HCT116 (cell line): ENCODE measurements around the gene FCRLB.

Experiments
- POLR2A ChIP-seq: IDR thresholded peaks from 2 replicates; pipeline ENCODE4 v1.7.0; 2011; ENCODE audit warnings: borderline replicate concordance; ENCODE audit not compliant: insufficient read depth, insufficient read length; ENCODE audit errors: extremely low read depth
- POLR2AphosphoS5 ChIP-seq: IDR thresholded peaks from 2 replicates; pipeline ENCODE4 v1.6.1; 2011; ENCODE audit warnings: mild to moderate bottlenecking, low read depth, low read length, moderate library complexity
- RAD21 ChIP-seq: IDR thresholded peaks from 2 replicates; pipeline ENCODE4 v1.6.1; 2012; ENCODE audit warnings: low read depth, mild to moderate bottlenecking
- TF ChIP-seq, protein P1 (sequence below), 3 experiments: fragments of 200-600 bp in 1 of 3; sonication (generic) in 1 of 3; IDR thresholded peaks in 2 of 3; conservative IDR thresholded peaks in 1 of 3; 2 replicates each; pipeline ENCODE4 v1.5.1; 2012 to 2017; ENCODE audit warnings: low read depth in 2 of 3, low read length in 2 of 3, antibody characterized with exemption in 1 of 3, borderline replicate concordance in 1 of 3, control low read depth in 1 of 3, mild to moderate bottlenecking in 1 of 3, mixed read lengths in 1 of 3, mixed run types in 1 of 3, moderate library complexity in 1 of 3; ENCODE audit not compliant: insufficient read depth in 1 of 3
- TF ChIP-seq, protein P2 (sequence below): IDR thresholded peaks from 2 replicates; pipeline ENCODE4 v1.6.1; 2012; ENCODE audit warnings: low read depth

DNA sequence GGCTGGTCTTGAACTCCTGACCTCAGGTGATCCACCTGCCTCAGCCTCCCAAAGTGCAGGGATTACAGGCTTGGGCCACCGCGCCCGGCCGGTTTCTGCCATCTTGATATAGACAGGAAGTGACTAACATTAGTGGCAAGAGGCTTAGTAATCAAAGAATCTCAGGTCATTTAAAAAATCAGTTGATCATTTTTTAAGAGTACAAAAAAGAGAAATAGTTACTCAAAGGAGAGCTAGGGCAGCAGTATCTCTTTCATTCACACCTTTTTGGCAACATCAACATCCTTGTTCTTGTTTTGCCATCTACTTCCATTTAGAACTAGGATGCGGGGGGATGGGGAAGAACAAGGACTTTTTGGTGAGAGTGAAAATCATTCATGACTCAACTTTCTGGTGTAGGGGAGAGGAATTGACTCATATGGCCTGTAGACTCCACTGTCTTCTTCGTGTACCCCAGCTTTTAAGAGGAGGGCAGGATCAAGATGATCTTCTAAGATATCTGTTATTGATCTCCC is 8.8 kb downstream of the FCRLB start:
- TF ChIP-seq, protein P1, sequence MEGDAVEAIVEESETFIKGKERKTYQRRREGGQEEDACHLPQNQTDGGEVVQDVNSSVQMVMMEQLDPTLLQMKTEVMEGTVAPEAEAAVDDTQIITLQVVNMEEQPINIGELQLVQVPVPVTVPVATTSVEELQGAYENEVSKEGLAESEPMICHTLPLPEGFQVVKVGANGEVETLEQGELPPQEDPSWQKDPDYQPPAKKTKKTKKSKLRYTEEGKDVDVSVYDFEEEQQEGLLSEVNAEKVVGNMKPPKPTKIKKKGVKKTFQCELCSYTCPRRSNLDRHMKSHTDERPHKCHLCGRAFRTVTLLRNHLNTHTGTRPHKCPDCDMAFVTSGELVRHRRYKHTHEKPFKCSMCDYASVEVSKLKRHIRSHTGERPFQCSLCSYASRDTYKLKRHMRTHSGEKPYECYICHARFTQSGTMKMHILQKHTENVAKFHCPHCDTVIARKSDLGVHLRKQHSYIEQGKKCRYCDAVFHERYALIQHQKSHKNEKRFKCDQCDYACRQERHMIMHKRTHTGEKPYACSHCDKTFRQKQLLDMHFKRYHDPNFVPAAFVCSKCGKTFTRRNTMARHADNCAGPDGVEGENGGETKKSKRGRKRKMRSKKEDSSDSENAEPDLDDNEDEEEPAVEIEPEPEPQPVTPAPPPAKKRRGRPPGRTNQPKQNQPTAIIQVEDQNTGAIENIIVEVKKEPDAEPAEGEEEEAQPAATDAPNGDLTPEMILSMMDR (IDR thresholded peaks at IDR 0.05 in 2 of 3, conservative IDR thresholded peaks at IDR 0.05 in 1 of 3; ENCODE audit: borderline replicate concordance in 1 of 3, insufficient read depth in 1 of 3, low read depth in 2 of 3, low read length in 2 of 3) = no peak
- TF ChIP-seq, protein P2, sequence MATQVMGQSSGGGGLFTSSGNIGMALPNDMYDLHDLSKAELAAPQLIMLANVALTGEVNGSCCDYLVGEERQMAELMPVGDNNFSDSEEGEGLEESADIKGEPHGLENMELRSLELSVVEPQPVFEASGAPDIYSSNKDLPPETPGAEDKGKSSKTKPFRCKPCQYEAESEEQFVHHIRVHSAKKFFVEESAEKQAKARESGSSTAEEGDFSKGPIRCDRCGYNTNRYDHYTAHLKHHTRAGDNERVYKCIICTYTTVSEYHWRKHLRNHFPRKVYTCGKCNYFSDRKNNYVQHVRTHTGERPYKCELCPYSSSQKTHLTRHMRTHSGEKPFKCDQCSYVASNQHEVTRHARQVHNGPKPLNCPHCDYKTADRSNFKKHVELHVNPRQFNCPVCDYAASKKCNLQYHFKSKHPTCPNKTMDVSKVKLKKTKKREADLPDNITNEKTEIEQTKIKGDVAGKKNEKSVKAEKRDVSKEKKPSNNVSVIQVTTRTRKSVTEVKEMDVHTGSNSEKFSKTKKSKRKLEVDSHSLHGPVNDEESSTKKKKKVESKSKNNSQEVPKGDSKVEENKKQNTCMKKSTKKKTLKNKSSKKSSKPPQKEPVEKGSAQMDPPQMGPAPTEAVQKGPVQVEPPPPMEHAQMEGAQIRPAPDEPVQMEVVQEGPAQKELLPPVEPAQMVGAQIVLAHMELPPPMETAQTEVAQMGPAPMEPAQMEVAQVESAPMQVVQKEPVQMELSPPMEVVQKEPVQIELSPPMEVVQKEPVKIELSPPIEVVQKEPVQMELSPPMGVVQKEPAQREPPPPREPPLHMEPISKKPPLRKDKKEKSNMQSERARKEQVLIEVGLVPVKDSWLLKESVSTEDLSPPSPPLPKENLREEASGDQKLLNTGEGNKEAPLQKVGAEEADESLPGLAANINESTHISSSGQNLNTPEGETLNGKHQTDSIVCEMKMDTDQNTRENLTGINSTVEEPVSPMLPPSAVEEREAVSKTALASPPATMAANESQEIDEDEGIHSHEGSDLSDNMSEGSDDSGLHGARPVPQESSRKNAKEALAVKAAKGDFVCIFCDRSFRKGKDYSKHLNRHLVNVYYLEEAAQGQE = no peak
- TF ChIP-seq RAD21 = peak; percentile 17; the same call in 1 of the 2 replicates
- TF ChIP-seq POLR2A = no peak
- no peak for TF ChIP-seq POLR2AphosphoS5
